ENCODE measurements around the gene APOC4. TPM values are rescaled to one million over a fixed set of nuclear protein-coding genes. Genes with fewer than 3 reads are reported as not detected.

Gene APOC4
- total RNA-seq, 1 experiment from 2014 or later, result not detected

DNA sequence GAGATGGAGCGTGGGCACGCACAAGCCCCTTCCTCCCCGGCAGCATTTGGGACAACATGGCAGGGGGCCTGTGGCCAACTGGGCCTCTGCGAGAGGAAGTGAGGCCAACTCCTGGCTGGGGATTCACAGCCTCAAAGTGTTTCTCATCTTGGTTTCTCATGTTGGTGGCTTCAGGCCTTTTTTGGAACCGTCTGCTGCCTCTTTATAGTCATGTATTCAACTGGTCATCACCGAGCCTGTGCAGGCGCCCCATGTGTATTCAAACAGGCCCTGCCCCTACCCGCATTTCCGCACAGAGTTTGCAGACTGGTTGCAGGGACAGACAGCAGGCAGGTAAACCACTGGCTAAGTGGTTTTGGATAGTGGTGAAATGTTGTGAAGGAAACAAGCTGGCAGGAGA, 42.0 kb downstream of the APOC4 start:
- Histone ChIP-seq H4K20me1 (ENCODE audit: control insufficient read depth, insufficient read depth, insufficient read length) (no peaks in the 10 kb centered on the region), H4K91ac (ENCODE audit: insufficient read length, low read depth, low read length) (no peak overlapping the region), H3K27me3 (ENCODE audit: insufficient read depth, low read length) (no peaks in the 10 kb centered on the region), H4K8ac (replicated peaks; ENCODE audit: insufficient read length, low read depth, low read length) (no peak overlapping the region), H3T11ph (ENCODE audit: low read length) (no peak overlapping the region), H3K23ac (ENCODE audit: insufficient read length, low read depth, low read length) (no peak overlapping the region), H2AFZ (ENCODE audit: low read length) (no peak overlapping the region), H2BK120ac (ENCODE audit: low read depth, low read length, poor library complexity, severe bottlenecking) (no peak overlapping the region), H3K14ac (ENCODE audit: insufficient read depth, low read length) (no peak overlapping the region), H3K4ac (ENCODE audit: low read depth, low read length) (no peak overlapping the region), H3K27ac (ENCODE audit: insufficient read length, low read depth, low read length) (no peak overlapping the region), H2BK5ac (ENCODE audit: insufficient read length, low read length) (no peak overlapping the region), H2BK15ac (ENCODE audit: low read depth, low read length) (no peak overlapping the region), H3K4me1 (ENCODE audit: insufficient read depth, low read length) (no peaks in the 10 kb centered on the region), H3K9me3 (ENCODE audit: control insufficient read depth, low read depth, low read length) (no peaks in the 10 kb centered on the region), H3K4me2 (ENCODE audit: insufficient read depth, insufficient read length, low read length) (no peak overlapping the region), H2BK12ac (ENCODE audit: insufficient read length, low read depth, low read length) (no peak overlapping the region), H2BK20ac (ENCODE audit: low read depth, low read length, poor library complexity, severe bottlenecking) (no peak overlapping the region), H3K23me2 (ENCODE audit: insufficient read length, low read depth, low read length, poor library complexity, severe bottlenecking) (no peaks in the 10 kb centered on the region), H3K18ac (ENCODE audit: insufficient read length, low read depth, low read length) (no peak overlapping the region), H4K5ac (ENCODE audit: insufficient read length, low read depth, low read length) (no peak overlapping the region), H3K9ac (ENCODE audit: extremely low read depth, insufficient read length, low read length) (no peak overlapping the region), H3K79me1 (ENCODE audit: insufficient read depth, low read depth, low read length, poor library complexity, severe bottlenecking) (no peaks in the 10 kb centered on the region), H2AK5ac (ENCODE audit: insufficient read length, low read length) (no peak overlapping the region), H3K79me2 (ENCODE audit: insufficient read depth, low read length) (no peaks in the 10 kb centered on the region), H3K56ac (ENCODE audit: insufficient read length, low read depth, low read length) (no peak overlapping the region)
- Mint-ChIP-seq H3K27me3 (ENCODE audit: low read depth) (no peaks in the 10 kb centered on the region), H3K36me3 (ENCODE audit: insufficient read depth in 1 of 3, low read depth in 3 of 3) (peaks cover 11 to 59% (median 47%) of the 10 kb centered on the region in 3 experiments; a peak in 6 of 7 replicates), H3K4me1 (no peaks in the 10 kb centered on the region), H3K9me3 (no peaks in the 10 kb centered on the region), H3K27ac (peak overlapping the region; percentile 7 to 73 (median 62); a peak in 1 of 7 replicates), H3K4me3 (peak overlapping the region in 1 of 2 experiments; percentile 22; a peak in 1 of 5 replicates)
- TF ChIP-seq, protein P1, sequence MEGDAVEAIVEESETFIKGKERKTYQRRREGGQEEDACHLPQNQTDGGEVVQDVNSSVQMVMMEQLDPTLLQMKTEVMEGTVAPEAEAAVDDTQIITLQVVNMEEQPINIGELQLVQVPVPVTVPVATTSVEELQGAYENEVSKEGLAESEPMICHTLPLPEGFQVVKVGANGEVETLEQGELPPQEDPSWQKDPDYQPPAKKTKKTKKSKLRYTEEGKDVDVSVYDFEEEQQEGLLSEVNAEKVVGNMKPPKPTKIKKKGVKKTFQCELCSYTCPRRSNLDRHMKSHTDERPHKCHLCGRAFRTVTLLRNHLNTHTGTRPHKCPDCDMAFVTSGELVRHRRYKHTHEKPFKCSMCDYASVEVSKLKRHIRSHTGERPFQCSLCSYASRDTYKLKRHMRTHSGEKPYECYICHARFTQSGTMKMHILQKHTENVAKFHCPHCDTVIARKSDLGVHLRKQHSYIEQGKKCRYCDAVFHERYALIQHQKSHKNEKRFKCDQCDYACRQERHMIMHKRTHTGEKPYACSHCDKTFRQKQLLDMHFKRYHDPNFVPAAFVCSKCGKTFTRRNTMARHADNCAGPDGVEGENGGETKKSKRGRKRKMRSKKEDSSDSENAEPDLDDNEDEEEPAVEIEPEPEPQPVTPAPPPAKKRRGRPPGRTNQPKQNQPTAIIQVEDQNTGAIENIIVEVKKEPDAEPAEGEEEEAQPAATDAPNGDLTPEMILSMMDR (conservative IDR thresholded peaks at IDR 0.05), result no peak
- no CpG with 5 or more reads among the region's 9 CpGs for WGBS (ENCODE audit: extremely low coverage, insufficient read length, low lambda C conversion rate)
- DNase-seq, result no peak

Data from H9 (cell line).